NCI-H146 treated with DMSO at 0.1 percent for 48 hours (cell line): ENCODE measurements around the gene BRAP.
A peak's percentile ranks its signal among the peaks of the same experiment; 100 is the strongest.
"Not testable (repeated sequence)": the region's sequence is repeated elsewhere in the genome, so short reads cannot be mapped to it uniquely, and the experiment has no call there.

Experiments
- DNase-seq: peaks from one replicate; lab custom pipeline; 2025; ENCODE audit not compliant: unreplicated experiment; lab: John Stamatoyannopoulos, UW

BRAP gene

DNA sequence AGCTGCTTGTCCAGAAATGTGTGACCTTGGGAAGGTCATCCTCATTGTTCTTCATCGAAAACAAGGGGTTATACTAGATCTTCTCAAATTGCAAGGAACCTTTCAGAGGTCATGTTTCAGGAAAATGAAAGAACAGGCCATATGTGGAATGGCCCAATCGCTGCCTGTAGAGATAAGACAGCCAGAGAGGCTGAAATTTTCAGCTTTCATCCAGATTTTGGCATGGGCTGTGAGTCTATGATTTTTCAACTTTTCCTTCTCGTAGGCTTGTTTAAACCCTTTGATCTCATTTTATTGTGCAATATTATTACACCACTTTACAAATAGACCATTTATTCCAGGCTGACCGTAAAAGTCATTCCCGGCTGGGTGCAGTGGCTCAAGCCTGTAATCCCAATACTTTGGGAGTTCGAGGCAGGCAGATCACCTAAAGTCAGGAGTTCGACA lies 69.6 kb downstream of the BRAP start:
- DNase-seq, result no peak

DNA sequence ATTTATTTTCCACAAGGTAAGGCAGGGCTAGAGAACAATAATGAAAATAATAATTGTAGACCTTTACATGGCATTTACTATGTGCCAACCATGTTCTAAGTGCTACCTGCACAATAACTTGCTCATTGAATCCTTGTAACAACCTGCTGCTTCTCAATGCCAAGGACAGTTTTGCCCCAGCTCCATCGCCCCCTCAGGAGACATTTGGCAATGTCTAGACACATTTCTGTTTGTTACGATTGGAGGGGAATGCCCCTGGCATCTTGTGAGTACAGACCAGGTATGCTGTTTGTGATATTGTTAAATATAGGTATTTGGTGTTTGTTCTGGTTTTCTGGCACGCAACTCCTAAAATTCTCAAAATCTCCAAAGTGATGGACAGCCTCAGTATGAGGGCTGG lies 78.5 kb downstream of the BRAP start:
- no peak for DNase-seq

DNA sequence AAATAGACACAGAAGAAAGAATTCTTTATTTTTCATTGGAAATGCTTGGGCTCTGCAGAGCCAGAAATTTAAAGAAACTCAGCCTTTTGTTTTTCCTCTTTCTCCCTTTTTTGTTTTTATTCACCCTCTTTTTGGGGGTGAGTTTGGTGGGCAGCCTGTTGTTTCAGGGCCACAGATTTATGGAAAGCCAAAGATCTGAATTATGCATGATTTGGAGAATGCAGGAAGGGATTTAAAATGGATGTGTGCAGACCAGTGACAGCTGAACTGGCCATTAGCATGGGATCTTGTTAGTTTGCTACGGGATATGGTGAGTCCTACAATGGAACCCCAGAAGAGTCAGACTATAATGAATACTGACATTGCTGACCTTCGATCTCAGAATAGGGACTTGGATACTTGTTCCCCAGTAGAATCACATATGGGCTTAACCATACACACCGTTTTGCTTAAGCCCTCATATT lies 79.0 kb downstream of the BRAP start:
- DNase-seq, result no peak

DNA sequence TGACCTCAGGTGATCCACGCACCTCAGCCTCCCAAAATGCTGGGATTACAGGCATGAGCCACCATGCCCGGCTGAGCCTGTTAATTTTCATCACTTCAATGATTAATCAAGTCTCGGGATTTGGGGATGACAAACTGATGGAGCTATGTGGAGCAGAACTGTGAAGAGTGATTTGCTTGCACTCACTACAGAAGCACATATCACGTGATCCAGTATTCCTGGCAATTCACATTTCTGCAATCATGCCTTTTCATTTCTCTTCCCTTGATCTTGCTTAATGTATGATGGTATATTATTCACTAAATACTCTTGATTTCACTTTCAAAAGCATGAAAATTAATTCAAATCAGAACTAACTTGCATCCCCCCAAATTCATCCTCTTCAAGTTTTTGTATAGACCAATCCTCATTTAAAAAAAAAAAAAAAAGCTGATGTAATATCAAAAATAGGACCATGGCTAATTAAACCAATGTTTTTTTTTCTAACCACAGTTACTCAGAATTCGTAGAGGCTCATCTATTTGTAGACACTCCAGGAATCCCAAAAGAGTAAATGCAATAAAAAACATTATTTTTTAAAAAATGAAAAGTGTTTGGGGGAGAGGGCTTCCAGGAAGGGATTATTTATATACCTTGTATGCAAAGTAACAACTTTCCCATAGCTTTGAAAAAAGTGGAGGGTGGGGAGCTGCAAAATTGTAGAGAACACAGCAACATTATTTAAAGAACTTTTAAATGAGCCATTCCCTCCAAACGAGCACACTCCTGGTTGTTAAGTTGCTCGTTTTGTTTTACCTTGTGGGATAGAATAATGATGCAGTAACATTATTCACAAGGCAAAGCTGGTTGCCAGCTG lies 79.6 kb downstream of the BRAP start:
- DNase-seq, result no peak

DNA sequence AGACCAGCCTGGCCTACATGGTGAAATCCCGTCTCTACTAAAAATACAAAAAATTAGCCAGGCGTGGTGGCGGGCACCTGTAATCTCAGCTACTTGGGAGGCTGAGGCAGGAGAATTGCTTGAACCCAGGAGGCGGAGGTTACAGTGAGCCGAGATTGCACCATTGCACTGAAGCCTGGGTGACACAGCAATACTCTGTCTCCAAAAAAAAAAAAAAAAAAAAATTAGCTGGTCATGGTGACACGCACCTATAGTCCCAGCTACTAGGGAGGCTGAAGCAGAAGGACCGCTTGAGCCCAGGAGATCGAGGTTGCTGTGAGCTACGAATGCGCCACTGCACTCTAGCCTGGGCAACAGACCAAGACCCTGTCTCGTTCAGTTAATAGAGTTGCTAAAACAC lies 82.9 kb downstream of the BRAP start:
- DNase-seq, result not testable (repeated sequence)

DNA sequence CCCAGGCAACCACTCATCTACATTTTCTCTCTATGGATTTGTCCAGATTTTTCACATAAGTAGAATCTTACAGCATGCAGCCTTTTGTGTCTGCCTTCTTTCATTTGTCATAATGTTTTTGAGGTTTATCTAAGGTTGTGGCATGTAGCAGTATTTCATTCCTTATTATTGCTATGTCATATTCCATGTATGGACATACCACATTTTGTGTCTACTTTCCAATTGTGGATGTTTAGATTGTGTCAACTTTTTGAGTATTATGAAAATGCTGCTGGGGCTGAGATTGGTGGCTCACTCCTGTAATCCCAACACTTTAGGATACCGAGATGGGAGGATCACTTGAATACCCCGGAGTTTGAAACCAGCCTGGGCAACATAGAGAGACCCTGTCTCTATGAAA lies 83.4 kb downstream of the BRAP start:
- DNase-seq, result no peak

DNA sequence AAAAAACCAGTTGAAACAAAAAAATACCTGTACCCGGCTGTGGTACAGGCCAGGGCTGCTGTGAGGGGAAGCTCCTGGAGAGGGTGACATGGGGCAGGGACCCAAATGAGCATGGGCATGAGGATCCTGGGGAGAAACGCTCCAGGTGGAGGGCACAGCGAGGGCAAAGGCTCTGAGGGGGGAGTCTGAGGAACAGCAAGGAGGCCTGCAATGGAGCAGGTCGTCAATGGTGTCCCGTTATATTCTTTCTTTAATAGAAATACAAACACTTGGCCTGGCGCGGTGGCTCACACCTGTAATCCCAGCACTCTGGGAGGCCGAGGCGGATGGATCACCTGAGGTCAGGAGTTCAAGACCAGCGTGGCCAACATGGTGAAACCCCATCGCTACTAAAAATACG lies 84.8 kb downstream of the BRAP start:
- DNase-seq, result not testable (repeated sequence)

DNA sequence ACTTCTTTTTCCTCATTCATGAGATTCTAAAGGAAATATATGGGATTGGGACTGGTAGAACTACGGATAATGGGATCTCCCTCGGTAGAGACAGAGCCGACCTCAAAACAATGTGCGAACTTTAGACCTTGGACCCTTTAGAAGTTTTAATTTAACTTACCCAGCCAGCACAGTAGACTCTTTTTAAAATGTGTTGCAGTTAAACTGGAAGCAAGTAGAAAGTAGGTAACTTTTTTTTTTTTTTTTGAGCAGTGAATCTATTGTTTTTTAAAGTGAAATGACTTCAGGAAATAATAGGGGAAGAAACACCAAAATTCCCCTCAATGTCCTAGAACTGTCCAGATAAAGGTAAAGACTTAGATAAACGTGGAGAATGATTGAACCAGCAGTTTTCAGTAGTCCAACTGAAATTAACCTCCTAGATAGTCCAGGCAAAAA lies 85.5 kb downstream of the BRAP start:
- DNase-seq, result no peak

DNA sequence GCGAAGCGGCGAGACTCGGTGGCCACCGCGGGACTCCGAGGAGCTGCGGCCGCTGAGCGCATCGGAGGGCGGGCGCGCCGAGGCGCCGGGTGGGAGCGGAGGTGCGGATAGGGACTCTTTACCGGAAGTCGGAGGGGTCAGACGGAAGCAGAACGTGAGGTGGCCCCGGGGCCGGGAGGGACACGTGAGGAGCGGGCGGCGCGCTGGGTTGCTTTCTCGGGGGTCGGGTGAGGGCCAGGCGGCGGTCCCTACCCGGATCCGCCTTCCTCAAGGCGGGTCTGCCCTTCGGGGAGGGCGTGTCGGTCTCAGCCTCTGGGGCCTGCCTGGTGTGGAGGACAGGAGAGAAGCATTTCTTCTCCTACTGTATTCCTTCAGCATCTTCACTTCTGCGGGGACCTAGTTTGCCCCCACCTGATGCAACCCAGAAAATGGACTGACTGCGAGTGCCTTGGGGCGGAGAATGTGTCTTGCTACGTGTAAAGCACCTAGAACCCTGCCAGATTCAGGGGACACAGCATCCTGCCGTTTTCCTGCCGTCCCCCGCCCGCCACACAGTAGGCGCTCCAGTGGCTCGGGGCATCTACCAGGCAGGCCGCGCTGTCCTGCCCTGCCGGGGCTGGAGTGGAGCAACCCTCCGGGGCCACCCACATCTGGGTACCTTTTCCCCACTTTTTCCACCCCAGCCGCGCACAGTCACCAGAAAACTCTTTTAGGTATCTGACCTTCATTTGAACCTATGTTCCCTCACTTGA lies 86.1 kb downstream of the BRAP start:
- DNase-seq, result peak; percentile 80

DNA sequence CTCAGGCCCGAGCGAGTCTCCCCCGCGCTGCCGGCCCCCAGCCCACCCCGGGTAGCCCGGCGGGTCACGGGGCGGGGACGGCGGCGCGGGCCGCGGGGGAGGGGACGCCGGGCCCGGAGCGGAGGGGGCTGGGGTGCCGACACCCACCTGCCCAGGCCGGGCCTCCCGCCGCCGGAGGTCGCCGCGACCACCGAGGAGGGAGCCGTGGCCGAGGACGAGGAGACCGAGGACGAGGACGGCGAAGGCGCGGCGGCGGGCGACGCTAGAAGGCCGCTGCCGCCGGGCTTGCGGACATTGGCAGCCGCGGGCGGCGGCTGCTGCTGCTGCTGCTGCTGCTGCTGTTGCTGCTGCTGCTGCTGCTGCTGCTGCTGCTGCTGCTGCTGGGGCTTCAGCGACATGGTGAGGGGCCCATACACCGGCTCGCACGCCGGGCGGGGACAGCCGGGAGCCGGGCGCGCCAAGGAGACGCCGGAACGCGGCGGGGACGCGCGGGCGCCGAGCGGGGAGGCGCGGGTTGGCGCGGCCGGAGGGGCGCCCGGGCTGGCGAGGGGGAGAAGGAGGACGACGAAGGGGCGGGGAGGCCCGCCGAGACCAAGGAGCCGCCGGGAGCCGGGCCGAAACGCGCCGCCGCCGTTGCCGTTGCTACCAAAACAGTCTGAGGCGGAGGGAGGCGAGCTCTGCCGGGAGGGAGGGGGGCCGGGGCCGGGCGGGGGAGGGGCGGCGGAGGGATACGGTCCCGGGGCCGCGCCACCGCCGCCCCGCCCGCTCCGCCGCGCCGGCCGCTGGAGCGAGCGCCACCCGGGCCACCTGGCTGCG lies 86.9 kb downstream of the BRAP start, which contains the start of gene ATXN2:
TSS of gene ATXN2 (minus strand) at position 679 of the 816 bp plus-strand sequence. CDS start at position 398, 281 bp downstream.
- DNase-seq, result peak; percentile 26

DNA sequence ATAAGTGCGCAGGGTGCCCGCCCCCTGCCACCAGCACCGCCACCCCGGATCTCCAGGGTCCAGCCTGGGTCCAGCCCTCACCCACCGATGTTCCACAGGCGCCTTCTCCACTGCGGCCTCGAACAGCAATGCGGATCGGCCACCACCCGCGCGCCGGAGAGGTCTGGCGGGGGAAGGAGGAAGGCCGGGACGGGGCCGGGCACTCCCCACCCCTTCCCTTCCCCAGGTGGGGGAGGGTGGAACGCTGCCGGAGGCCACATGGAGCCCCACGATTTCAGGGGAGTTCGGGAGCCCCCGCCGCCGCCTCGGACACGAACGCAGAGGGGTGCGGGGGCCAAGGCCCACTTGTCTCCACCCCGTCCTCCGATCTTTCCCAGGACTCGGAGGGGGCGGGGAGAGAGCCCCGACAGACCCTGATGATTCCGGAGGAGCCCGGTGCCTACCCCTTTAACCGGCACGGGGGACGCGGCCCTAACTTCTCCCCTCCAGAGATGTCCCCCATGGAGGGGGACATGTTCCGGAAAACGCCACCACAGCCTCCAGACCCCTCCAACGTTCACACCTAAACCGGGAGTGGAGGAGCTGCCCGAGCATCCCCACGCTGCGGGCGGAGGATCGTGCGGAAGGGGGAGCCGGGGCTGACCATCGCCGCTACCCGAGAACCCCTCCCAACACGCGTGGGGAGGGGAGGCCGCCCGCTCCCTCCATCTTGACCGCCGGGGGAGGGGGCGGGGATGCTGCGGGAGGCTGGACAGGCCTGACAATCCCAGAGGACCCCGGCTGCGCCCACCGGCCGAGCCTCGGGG lies 87.7 kb downstream of the BRAP start:
- peak; percentile 19 for DNase-seq

DNA sequence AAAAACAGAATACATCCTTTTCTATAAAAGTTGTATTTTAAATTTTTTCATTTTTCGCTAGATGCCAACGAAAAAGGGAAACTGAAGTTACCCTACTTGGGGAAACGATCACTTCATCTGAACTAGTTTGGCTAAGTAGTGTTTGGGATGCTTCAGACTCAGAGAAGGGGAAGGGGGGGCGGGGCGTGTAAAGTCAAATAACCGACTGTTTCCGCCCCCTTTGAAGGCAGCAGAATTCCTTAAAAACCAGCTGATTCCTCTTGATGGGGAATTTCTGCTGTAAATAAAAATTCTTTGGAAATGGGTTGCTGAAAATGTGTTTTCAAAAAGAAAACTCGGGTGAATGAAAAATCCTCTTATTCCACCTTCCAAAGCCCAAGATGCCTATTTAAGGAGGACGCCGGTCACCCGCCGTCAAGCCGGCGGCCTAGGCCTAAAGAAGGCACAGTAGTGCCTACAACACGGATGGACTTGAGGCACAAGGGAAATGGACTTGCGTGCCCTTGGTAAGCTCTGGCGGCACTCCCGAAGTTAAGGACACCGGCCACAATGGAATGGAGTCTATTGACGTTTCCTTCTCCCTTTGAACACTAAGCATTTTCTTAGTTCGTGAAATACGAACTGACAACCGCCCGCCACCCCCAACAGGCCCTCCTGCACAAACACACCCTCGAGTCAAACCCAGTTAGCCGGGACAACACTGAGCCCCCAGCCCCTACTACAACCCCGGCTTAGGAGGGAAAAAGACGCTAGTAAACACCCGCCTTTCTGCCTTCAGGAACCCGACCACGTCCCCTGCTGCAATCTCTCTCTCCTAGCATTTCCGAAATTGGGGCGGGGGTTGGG lies 88.5 kb downstream of the BRAP start:
- DNase-seq, result peak; percentile 56

DNA sequence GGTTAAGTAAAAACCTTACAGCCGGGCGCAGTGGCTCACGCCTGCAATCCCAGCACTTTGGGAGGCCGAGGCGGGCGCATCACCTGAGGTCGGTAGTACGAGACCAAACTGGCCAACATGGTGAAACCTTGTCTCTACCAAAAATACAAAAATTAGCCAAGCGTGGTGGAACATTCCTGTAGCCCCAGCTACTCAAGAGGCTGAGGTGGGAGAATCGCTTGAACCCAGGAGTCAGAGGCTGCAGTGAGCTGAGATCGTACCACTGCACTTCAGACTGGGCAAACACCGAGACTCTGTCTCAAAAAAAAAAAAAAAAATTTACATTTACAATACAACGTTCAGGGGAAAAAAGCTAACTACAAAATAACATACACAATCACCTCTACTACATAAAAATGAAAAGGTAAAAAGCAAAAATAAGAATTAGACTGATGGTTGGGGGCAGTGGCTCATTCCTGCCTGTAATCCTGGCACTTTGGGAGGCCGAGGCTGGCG lies 90.4 kb downstream of the BRAP start:
- not testable (repeated sequence) for DNase-seq
